GM18498 (cell line): ENCODE data around the gene OSBPL10.
"Not testable (repeated sequence)": the region's sequence is repeated elsewhere in the genome, so short reads cannot be mapped to it uniquely, and the experiment has no call there.

Experiments
- ATAC-seq: cut with Tn5 transposase; IDR thresholded peaks from one replicate; pipeline ENCODE4 v1.9.1; 2021; ENCODE audit warnings: mild to moderate bottlenecking, moderate library complexity; ENCODE audit not compliant: unreplicated experiment

The OSBPL10 gene

DNA sequence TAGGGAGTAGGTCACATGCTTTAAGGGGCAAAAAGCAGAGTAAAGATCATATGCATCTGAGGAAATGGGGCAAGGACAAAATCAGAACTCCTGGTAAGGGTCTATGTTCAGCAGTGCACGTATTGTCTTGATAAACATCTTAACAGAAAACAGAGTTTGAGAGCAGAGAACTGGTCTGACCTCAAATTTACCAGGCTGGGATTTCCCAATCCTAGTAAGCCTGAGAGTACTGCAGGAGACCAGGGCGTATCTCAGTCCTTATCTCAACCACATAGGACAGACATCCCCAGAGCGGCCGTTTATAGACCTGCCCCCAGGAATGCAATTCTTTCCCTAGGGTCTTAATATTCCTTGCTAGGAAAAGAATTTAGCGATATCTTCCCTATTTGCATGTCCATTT lies 14.0 kb upstream of the OSBPL10 start:
- not testable (repeated sequence) for ATAC-seq

DNA sequence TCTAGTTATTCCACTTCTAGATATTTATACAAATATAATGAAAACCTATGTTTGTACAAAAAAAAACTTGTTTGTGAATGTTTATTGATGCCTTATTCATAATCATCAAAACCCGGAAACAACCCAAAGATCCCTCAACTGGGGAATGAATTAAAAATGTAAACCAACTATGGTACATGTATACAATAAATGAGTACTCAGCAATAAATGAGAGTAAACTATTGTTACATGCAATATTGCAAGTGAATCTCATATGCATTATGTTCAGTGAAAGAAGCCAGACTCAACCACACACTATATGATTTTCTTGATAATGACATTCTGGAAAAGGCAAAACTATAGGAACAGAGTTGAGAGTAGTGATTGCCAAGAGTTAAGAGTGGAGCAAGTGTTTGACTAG lies 12.8 kb upstream of the OSBPL10 start:
- ATAC-seq, result no peak

DNA sequence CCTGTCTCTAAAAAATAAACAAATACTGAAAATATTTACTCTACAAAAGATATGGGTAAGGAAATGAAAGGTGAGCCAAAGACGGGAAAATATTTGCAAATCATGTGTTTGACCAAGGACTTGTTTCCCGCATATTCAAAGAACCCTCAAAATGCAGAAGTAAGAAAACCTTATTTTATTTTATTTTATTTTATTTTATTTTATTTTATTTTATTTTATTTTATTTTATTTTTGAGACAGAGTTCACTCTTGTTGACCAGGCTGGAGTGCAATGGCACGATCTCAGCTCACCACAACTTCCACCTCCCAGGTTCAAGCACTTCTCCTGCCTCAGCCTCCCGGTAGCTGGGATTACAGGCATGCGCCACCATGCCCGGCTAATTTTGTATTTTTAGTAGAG lies 11.9 kb upstream of the OSBPL10 start:
- ATAC-seq, result not testable (repeated sequence)

DNA sequence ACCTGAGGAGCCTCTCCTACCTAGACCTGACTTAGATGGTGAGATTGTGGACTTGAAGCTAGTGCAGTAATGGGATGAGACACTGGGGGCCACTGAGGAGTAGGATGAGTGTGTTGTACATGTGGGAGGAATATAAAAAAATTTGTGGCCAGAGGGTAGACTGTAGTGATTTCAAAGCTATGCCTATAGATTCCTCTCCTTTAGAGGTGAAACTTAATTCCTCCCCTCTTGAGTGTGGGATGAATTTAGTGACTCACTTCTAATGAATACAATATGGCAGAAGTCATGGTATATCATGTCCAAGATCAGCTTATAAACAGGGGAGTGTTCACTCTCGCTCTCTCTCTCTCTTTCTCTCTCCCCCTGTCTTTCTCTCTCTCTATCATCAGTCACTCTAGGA lies 7.2 kb upstream of the OSBPL10 start:
- no peak for ATAC-seq

DNA sequence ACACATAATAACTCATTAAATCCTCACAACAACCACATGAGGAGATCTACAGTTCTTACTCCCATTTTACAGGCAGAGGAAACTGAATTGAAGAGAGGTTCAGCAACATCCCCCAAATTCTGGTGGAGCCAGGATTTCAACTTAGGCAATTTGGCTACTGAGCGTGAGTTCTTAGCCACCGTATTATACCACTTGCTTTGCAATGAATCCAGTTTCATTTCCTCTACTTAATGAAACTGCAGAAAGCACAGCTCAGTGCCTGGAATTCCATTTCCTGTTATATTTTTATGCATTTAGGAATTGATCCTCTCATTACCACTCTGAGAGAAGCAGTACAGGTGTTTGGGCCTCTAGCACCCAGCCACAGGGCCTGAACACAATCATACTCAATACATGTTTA lies 4.8 kb upstream of the OSBPL10 start:
- ATAC-seq, result no peak

DNA sequence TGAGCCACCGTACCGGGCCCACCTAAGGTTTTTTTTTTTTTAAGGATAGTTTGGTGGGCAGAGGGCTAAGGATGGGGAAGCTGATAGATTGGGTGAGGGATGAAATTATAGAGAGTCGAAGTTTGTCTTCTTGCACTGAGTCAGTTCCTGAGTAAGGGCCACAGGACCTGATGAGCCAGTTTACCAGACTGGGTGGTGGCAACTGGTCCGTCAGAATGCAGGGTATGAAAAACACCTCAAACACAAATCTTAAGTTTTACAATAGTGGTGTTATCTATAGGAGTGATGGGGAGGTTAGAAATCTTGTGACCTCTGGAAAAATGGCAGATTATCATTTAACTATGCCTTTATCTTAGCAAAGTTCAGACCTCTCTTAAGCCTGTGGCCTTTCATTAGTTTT lies 3.3 kb upstream of the OSBPL10 start:
- ATAC-seq, result no peak

DNA sequence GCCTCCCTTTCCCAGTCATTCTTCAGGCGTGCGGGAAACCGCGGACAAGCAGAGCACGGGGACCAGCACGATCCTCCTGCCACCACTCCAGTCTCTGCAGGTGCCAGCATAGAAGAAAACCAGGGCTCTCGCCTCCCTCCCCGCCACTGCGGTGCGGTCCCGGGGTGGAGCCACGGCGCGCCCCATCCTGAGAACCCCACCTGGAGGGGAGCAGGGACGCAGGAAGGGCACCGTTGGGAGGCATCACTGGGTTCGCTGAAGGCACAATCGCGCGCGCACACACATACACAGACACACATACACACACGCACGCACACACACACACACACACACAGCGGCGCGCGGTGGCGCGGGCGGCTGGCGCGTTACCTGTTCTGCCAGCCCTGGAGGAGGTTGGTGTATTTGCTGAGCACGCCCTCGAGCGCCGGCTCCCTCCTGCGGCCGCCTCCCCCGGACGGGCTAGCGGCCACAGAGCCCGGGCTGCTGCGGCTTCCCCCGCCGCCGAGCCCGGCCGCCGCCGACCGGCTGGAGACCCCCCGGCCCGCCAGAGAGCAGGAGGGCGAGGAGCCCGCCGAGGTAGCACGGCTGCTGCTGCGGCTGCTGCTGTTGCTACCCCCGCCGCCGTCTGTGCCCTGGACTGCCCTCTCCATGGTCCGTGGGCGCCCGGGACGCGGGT lies 394 bp downstream of the OSBPL10 start:
- peak; percentile 62 for ATAC-seq

DNA sequence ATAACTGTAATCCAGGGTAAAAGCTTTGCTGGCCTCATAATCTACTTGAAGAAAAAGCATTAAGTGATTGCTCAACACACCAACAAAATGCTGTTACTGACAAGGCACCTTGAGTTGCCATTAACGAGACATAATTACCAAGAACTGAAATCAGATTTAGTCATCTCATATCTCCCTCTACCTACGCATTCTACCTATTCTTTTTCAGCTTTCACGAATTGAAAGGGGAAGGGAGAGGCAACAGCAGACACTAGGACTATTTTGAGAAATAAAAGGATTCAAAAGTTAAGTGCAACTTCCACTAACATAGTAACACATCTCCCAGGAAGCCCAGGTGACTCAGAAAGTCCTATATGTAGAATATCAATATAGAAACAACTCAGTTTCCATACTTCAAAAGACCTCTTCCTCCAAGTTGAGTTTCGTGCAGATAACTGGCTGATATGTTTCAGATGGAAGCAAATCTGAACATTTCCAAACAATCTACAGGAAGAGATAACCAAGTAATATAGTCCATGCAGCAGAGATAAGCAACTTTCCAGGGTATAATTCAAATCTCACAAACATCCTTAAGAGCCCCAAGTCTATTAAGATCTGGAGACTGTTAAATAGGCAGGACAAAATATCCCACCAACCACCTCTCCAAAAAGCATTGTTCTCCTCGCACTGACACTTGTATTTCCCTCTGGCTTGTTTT lies 1.9 kb downstream of the OSBPL10 start:
- ATAC-seq, result no peak

DNA sequence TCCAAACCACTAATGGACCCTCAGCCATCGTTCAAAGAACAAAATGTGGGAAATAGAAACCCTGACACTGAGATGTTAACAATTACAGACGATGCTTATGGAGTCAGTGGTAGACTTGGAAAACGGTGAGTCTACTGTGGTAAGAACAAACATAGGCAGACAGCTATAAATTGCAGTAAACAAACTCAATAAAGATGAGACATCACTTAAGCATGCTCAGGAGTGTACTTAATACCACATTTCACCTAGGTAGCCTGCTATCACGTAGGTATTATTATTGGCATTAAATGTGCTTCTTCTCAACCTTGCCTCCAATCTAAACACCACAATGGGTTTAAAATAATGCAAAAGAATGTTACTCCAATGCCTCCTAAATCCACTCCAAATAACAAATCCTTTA lies 2.5 kb downstream of the OSBPL10 start:
- ATAC-seq, result no peak

DNA sequence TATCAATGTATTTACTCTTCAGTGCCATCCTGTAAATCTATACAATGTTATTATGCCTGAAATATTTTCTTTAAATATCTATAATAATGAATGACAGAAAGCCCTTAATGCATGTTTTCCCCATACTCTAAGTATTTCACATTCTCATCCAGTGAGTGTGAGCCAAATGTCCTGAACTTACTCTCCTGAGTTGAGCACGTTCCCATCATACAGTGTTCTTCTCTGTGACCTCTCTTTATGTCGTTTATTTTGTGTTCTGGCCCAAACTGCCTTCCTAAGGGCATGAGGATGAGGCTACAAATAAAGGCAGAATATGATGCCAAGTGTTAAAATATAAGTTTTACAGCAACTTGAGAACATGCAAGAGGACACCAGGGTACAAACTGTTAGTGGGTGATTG lies 3.3 kb downstream of the OSBPL10 start:
- ATAC-seq, result no peak

DNA sequence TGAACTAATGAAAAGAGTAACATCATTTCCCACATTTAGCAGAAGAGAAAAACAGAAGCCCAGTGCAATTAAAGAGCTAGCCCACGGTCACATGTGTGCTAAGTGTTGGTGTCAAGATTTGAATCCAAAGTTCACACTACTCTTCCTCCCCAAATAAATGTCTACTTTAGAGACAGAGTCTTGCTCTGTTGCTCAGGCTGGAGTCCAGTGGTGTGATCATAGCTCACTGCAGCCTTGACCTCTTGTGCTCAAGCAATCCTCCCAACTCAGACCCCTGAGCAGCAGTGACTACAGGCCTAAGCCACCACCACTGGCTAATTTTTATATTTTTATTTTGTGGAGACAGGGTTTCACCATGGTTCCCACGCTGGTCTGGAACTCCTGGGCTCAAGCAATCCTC lies 4.8 kb downstream of the OSBPL10 start:
- ATAC-seq, result no peak

DNA sequence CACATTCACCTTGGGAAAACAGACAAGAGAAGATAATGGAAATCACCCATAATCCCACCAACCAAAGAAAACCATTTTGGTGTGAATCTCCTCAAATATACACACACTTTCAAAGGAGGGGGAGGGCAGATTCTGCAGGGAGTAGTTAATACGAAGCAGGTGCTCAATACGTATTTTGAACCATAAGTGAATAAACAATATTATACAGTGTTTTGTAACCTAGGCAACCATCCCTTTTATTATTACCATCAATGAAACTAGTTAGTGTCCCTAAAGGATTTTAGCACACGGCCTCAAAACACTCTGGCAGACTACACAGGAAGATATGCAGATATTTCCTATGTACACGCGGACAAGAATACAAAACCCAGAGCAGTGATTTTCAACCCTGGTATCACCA lies 6.1 kb downstream of the OSBPL10 start:
- ATAC-seq, result no peak

DNA sequence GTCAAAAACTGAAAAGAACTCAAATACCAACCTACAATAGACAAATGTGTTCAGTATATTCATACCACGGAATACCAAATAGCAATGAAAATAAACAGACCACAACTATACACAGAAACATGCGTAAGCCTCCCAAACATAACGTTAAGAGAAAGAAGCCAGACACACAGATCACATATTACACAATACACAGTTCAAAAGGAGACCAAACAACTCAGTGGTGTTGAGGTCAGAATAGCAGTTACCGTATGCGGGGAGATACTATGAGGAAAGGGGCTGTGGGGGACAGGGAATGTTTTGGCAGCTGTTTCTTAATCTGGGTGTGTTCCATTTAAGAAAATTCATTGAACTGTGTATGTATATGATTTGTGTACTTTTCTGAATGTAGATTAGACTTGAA lies 6.6 kb downstream of the OSBPL10 start:
- no peak for ATAC-seq

DNA sequence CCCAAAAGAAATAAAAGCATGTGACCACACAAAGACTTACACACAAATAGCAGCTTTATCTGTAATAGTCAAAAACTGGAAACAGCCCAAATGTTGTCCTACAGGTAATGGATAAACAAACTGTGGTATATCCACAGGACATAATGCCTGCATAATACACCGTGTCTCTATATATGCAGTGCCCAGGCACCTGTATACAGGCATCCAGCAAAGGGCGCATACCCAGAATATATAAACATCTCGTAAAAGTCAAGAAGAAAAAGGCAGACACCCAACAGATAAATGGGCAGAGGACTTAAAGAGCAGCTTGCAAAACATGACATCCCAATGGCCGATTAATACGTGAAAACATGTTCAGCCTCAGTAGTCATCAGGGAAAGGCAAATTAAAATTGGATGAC lies 7.2 kb downstream of the OSBPL10 start:
- ATAC-seq, result no peak

DNA sequence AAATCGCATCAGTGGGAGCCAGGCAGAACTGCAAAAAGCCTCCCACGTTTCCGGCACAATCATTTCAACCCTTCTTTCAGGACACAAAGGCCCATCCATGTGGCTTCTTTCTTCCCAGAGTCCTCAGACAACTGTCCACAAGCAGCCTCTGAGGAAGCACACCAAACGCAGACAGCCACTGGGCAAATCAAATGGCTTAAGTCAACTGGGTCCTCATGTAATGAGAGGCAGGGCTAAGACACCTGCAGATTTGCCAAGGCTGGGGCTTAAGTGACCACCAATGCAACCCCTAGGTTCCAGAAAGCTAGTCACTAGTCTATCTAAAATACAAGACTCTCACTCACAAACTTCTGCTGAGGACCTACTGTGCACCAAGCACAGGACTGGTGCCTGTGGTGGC lies 8.0 kb downstream of the OSBPL10 start:
- ATAC-seq, result no peak

DNA sequence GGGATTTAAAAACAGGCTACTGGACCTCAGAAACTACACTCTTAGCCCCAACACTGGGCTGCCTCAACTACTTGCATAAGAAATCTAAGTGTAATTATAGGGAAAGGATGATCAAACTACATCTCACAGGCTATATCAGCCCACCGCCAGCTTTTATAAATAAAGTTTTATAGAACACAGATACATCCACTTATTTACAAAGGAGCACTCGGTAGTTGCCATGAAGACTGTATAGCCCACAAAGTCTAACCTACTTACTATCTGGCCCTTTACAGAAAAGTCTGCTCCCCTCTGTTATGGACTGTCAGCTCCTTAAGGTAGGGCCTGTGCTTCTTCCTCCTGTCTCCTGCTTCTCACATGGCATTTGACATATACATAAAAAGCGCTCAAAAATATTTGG lies 9.5 kb downstream of the OSBPL10 start:
- ATAC-seq, result no peak

DNA sequence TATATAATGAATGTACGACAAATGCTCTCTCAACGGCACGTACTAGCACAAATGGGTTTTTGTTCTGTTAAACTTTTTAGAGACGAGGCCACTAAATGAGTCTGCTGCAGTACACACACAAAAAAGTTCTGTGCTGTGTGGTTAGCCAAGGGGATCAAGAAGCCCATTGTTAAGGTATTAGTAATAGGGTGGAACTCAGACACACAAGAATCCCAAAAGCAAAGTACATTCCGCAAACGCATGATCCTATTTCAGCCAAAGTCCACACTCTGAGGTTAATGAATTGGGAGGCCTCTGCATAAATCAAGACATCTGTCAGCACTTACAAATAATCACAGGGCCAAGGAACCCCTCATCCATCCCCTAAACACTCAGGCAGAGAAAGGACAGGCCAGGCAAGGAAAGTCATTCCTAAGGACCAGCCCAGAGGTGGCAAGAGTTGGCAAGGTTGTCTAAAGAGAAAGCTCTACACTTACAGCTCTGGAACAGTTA lies 12.1 kb downstream of the OSBPL10 start:
- ATAC-seq, result no peak

DNA sequence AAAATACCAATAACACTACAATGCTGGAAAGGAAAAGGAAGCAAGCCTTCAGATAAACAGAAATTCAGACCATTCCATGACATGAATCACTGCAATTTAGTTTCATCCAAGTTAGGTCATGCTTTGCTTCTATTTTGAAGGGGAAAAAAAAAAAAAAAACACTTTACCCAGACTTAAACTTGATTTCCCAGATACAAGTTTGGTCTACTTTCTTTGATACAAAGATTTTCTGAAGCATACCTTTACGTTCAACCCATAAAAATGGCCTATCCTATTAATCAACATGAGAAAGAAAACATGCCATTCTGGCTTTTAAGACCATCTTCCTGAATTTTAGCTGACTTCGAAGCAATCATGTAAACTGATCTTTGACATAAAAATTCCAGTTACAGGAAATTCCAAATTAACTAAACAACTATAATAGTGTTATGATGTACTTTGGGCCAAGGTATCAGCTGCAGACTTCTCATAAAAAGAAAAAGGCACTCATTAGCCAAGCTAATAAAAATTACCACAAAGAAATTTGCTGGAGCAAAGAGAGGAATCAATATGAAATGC lies 12.6 kb downstream of the OSBPL10 start:
- ATAC-seq, result no peak

DNA sequence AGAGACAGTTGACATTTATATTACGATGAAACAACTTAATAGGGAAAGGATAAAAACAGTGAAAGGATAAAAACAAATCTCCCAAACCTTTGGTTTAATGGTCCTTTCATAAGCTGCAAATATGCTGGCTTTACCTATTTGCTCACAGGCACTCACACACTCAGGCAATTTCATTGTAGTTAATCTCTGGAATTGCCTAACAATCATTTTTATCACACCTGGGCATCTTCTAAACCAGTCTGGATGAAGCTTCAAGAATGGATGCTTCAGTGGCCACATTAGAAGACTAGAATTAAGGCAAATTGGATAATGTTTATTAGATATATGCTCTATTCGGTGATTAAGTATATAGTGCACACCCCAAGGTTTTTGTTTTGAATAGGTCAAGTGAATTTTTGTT lies 13.5 kb downstream of the OSBPL10 start:
- ATAC-seq, result no peak

DNA sequence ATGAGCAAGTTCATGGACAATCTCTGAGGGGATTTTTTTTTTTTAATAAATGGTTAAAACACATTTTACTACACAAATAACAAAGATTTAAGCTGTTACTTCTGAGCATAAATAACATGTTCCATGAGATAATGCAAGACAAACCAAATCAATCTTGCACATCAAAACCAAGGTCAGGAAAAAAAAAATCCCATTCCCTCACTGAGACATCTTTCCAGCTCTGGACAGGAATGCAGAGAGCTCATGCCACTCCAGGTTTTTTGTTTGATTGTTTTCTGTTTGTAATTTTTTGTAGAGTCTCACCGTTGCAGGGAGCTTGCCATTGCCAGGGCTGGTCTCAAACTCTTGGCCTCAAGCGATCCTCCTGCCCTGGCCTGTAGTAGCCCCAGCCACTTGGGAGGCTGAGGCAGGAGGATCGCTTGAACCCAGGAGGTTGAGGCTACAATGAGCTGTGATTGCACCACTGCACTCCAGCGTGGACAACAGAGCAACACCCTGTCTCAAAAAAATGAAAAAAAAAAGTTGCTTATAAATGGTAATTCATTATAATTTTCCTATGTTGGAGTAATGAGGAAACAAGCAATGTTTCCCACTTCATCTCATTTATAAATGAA lies 14.0 kb downstream of the OSBPL10 start:
- no peak for ATAC-seq

DNA sequence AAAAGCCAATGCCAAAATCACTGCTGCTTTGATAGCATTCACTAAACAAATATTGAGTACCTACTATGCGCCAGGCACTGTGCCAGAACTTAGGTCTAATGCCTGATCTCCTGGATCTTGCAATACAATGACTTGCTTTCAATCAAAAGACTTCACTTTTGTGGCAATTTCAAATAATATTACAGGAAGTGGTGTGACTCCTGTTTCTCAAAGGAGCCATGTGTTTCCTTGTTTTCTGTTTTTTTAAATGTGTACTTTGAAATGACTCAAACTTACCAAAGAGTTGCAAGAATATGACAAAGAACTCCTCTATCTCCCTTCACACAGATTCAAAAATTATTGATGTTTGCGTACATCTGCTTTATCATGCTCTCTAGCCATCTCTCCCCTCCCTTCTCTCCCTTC lies 18.3 kb downstream of the OSBPL10 start:
- no peak for ATAC-seq
